HFF-Myc (cell line): ENCODE measurements around the gene PPP1R3F.

Experiments used
- DNase-seq: peaks from one replicate; pipeline ENCODE4 v3.0.0-alpha.2; 2011; ENCODE audit warnings: low read depth; ENCODE audit errors: extremely low read depth
- H3K4me3 ChIP-seq: replicated peaks from 2 replicates; pipeline ENCODE4 v1.5.1; 2011; ENCODE audit warnings: low read depth, mild to moderate bottlenecking, control low read depth, low read length
- TF ChIP-seq, protein P1 (sequence below): IDR thresholded peaks from 2 replicates; pipeline ENCODE4 v1.5.1; 2012; ENCODE audit warnings: mild to moderate bottlenecking, low read depth, low read length, control low read depth; ENCODE audit errors: missing control alignments

Gene PPP1R3F

DNA sequence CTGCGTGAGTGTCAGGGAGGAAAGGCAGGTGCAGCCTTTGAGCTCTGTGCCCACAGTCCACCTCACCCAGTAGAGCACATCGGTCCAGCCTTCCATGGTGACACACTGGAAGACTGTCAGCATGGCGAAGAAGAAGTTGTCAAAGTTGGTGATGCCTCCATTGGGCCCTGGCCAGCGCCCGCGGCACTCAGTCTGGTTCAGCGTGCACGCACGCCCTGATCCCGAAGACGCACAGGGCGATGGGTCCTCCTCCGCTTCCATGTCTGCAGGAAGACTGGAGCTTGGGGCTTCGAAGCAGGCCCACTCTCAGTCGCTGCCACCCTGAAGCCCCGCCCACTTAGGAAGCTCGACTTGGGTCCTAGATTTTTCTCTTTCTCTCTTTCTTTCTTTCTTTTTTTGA lies 41.4 kb upstream of the PPP1R3F start:
- H3K4me3 ChIP-seq: no peak overlapping the region
- no peak for DNase-seq
- TF ChIP-seq, protein P1, sequence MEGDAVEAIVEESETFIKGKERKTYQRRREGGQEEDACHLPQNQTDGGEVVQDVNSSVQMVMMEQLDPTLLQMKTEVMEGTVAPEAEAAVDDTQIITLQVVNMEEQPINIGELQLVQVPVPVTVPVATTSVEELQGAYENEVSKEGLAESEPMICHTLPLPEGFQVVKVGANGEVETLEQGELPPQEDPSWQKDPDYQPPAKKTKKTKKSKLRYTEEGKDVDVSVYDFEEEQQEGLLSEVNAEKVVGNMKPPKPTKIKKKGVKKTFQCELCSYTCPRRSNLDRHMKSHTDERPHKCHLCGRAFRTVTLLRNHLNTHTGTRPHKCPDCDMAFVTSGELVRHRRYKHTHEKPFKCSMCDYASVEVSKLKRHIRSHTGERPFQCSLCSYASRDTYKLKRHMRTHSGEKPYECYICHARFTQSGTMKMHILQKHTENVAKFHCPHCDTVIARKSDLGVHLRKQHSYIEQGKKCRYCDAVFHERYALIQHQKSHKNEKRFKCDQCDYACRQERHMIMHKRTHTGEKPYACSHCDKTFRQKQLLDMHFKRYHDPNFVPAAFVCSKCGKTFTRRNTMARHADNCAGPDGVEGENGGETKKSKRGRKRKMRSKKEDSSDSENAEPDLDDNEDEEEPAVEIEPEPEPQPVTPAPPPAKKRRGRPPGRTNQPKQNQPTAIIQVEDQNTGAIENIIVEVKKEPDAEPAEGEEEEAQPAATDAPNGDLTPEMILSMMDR: no peak

DNA sequence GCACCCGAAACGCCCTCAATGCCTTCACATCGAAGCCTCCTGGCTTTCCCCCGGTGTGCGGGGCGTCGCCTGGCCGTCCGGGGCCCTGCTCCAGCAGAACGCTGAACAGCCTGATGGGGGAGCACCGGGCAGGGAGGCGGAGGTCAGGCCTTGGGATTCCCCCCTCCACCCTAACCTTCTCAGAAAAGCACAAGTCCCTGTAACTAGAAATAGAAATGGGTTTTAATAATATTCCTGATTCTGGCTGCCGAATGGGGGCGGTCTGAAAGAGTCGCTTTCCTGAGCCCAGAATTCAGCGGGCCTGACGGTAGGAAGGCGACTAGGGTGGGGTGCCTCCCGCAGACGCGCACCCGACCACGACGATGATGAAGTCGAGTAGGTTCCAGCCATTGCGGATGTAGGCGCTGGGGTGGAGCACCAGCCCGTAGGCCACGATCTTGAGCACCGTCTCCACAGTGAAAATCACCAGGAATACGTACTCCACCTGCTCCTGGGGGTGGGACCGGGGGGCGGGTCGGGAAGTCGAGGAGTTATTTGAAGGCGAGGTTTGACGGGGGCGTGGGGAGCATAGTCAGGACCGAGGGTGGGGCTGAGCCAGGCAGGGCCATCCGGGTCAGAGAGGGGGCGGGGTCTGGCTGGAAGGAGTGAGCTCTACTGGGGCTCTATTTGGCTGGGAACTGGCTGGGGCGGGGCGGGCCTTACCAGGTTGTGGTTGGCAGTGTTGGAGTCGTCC lies 38.9 kb upstream of the PPP1R3F start:
- DNase-seq: no peak
- no peak overlapping the region for H3K4me3 ChIP-seq
- TF ChIP-seq, protein P1: no peak

DNA sequence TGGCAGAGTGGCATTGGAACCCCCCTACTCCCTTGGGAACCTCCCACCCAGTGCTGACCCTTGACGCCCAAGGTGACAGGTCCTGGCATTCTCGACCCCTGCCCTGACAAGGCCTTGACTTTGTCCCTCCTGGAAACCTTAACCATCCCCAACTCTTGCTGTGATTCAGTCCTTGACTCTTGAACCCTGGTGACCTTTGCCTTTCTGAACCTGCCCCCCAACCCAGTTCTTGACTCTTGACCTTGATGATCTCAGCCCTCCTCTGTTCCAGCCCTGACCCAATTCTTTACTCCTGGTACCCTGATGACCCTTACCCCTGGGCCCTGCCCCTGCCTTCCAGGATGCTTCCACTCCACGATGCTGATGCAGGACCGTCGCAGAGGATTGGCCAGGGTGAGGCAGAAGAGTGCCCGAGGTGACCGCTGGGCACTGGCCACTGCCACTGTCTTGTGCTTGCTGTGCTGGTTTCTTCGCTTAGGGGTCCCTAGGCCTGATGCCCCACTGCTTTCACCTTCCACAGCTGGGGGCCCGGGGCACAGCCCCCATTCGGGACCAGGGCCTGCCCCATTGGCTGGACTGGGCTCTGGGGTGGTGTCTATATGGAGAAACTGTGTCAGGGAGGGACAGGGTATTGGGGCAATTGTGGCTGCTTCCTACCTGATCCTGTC lies 38.1 kb upstream of the PPP1R3F start:
- DNase-seq: no peak
- no peak overlapping the region for H3K4me3 ChIP-seq
- TF ChIP-seq, protein P1: no peak

DNA sequence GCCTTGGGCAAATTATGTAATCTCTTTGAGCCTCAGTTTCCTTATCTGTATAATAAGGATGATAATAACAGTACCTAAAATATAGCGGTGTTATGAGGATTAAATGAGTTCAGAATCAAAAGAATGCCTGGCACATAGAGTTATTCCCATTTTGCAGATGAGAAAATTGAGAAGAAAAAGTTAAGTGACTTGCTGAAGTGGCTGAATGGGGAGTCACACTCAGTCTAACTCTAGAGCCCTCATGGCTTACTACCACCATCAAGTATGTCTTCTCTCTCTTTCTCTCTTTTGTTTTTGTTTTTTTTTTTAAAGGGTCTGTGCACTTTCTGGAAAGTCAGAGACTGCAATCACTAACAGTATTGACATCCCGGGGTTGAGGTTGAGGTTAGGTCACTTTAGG lies 37.1 kb upstream of the PPP1R3F start:
- DNase-seq: no peak
- TF ChIP-seq, protein P1: no peak
- H3K4me3 ChIP-seq: no peak overlapping the region

DNA sequence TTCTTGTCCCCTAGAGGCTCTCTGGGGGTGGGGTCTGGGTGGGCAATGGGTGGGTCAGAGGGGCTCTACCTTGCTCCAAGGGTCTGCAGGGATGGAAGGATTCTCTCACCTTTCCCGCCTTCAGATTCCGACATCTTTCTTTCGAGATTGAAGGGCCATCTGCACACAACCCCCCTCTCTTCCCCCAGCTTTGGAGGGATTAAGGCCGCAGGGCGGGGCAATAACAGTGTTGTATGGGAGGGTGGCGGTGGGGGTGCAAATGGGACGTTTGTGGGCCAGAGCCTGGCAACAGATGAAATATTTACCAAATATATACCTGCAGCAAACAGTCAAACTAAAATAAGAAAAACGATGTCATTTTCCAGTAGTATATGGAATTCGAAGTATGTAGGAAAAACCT lies 36.4 kb upstream of the PPP1R3F start, which contains the start of gene CACNA1F:
TSS of gene CACNA1F (minus strand) at position 165 of the 400 bp plus-strand sequence. CDS start at position 134, 31 bp downstream.
- DNase-seq: no peak
- TF ChIP-seq, protein P1: no peak

DNA sequence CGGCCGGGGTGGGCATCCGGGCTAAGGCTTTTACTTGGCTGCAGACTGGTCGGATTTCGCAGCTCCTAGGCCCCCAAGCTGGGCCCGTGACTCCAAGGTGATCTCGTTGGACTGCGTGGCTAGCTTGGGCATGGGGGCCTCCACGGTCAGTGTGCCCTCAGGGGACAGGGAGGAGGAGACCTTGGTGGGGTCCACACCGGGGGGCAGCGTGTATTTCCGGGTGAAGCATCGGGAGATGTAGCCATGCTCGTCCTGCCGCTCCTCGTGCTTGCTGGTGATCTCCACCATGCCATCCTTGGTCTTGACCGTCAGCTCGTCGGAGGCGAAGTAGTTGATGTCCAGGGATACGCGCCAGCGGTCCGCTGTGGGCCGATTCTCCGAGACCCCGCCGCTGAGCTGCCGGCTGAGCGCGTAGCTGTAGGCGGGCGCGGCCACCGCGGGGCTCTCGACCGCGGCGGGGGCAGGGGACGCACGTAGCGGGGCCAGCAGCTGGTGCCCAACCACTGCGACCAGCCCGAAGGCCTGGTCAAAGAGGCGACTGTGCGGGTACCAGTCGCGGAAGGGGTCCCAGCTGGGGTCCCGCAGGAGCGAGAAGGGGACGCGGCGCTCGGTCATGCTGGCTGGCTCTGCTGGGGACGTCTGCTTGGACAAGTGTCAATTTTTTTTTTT lies 35.6 kb upstream of the PPP1R3F start:
- H3K4me3 ChIP-seq: no peak overlapping the region
- TF ChIP-seq, protein P1: no peak
- no peak for DNase-seq

More for the DNA sequence above, 36.4 kb upstream of the PPP1R3F start, which contains the start of gene CACNA1F:
- H3K4me3 ChIP-seq: no peak within 1 kb of the TSS
